K562 (cell line): ENCODE measurements around the gene CNPPD1. TPM values are rescaled to one million over a fixed set of nuclear protein-coding genes. Genes with fewer than 3 reads are reported as not detected.

Experiments
- ARID1B ChIP-seq: fragments of 450-650 bp; IDR thresholded peaks from 2 replicates; pipeline ENCODE4 v1.6.1; 2016; ENCODE audit warnings: antibody characterized with exemption, mild to moderate bottlenecking, inconsistent platforms
- ATF3 ChIP-seq, 2 experiments: fragments of 450-650 bp in 1 of 2; sonication (generic) in 1 of 2; formaldehyde crosslinking in 1 of 2; IDR thresholded peaks in 1 of 2; conservative IDR thresholded peaks in 1 of 2; 2 replicates each; pipeline versions ENCODE4 v1.6.1 to v1.8.1; 2016 to 2023; ENCODE audit warnings: mild to moderate bottlenecking in 2 of 2, moderate library complexity in 2 of 2, inconsistent platforms in 1 of 2, missing genetic modification reagents in 1 of 2
- C11orf30 ChIP-seq: fragments of 450-650 bp; IDR thresholded peaks from 2 replicates; pipeline ENCODE4 v1.6.1; 2016; ENCODE audit warnings: low read depth, mild to moderate bottlenecking
- DPF2 ChIP-seq: fragments of 450-650 bp; IDR thresholded peaks from 2 replicates; pipeline ENCODE4 v1.6.1; 2016
- NUFIP1 ChIP-seq: fragments of 450-650 bp; IDR thresholded peaks from 2 replicates; pipeline ENCODE4 v1.6.1; 2018; ENCODE audit not compliant: partially characterized antibody
- RERE ChIP-seq: sonication (generic); formaldehyde crosslinking; IDR thresholded peaks from 2 replicates; pipeline ENCODE4 v1.8.0; 2023; ENCODE audit warnings: missing genetic modification reagents, mild to moderate bottlenecking, borderline replicate concordance
- TAF15 ChIP-seq: fragments of 200-400 bp; formaldehyde crosslinking; IDR thresholded peaks from 2 replicates; pipeline ENCODE4 v1.6.1; 2017; ENCODE audit warnings: mild to moderate bottlenecking, low read depth, low read length, moderate library complexity
- ZNF24 ChIP-seq: fragments of 450-650 bp; IDR thresholded peaks from 2 replicates; pipeline ENCODE4 v1.6.1; 2016
- ZNF318 ChIP-seq, 2 experiments: fragments of 450-650 bp; IDR thresholded peaks; 2 replicates each; pipeline ENCODE4 v1.6.1; 2016; ENCODE audit warnings: mild to moderate bottlenecking in 2 of 2, borderline replicate concordance in 1 of 2, low read depth in 1 of 2, moderate library complexity in 1 of 2
- ZNF347 ChIP-seq: fragments of 450-650 bp; formaldehyde crosslinking; IDR thresholded peaks from 2 replicates; pipeline ENCODE4 v1.4.0; 2020; ENCODE audit warnings: low read depth, mild to moderate bottlenecking, moderate library complexity
- ZNF695 ChIP-seq: fragments of 450-650 bp; formaldehyde crosslinking; IDR thresholded peaks from 2 replicates; pipeline ENCODE4 v1.4.0; 2020; ENCODE audit warnings: mild to moderate bottlenecking, moderate library complexity
- polyA plus RNA-seq, 8 experiments: library from polyadenylated mRNA; depleted of rRNA in 4 of 8; stranded (reverse) in 5 of 8; unstranded in 3 of 8; fragments of >200 nt; fragmentation: Nextera tagmentation in 2 of 8; fragmentation: Illumina TruSeq in 1 of 8; extraction: Ambion mirVana in 2 of 8; extraction: Trizol in 1 of 8; gene quantifications; 2 replicates each; pipeline versions ENCODE4 v1.2.1 to v1.2.3, GENCODE V29; 2011 to 2014; ENCODE audit warnings: inconsistent platforms in 1 of 8, missing spikeins in 1 of 8
- total RNA-seq, 7 experiments: library from RNA; depleted of rRNA in 6 of 7; stranded (reverse); fragments of >200 nt in 6 of 7; fragmentation: Illumina TruSeq in 2 of 7; extraction: Trizol in 2 of 7; gene quantifications; 2 replicates each; pipeline versions ENCODE4 v1.2.1 to v1.2.3, GENCODE V29; 2011 to 2021; ENCODE audit warnings: low replicate concordance in 1 of 7

Gene CNPPD1
- total and polyA plus RNA-seq, 9 of the 15 experiments (the other 6 are each of a cell fraction or from before 2014, with no cell fraction given): 9.9 to 53.5 (median 27.0) TPM

GRCh38 chr2:219125225-219125885, 51.4 kb downstream of the CNPPD1 start (continued):
- TF ChIP-seq ZNF318 (IDR thresholded peaks at IDR 0.05; ENCODE audit: borderline replicate concordance in 1 of 2, low read depth in 1 of 2) (no peak), RERE (no peak), NUFIP1 (no peak), ATF3 (IDR thresholded peaks at IDR 0.05) (peak; percentile 94), ATF3 (CRISPR knock-in tag; conservative IDR thresholded peaks at IDR 0.05) (peak; percentile 76), C11orf30 (no peak), ZNF347 (CRISPR knock-in tag) (no peak), DPF2 (peak; percentile 34; the same call in 1 of the 2 replicates), ZNF24 (no peak), ZNF695 (CRISPR knock-in tag) (no peak), TAF15 (no peak), ARID1B (peak; percentile 48; the same call in 1 of the 2 replicates)
